Activated T-helper 1 cell treated with anti-CD3 and anti-CD28 coated beads, Interleukin-2, amount 50 U/mL, for 16 hours (primary cell): ENCODE results near the gene SFI1.
A peak's percentile ranks its signal among the peaks of the same experiment; 100 is the strongest.
"Not testable (repeated sequence)": the region's sequence is repeated elsewhere in the genome, so short reads cannot be mapped to it uniquely, and the experiment has no call there.

Source experiments
- DNase-seq, 2 donors: peaks; one replicate each; pipeline ENCODE4 v3.0.0-alpha.2; 2020; ENCODE audit warnings: low read depth in 1 of 2, low spot score in 1 of 2

The SFI1 gene

GRCh38 chr22:31496007-31496734, at the start of gene SFI1:
SFI1 (plus strand) TSS chr22:31496536; CDS start chr22:31508285, 11,749 bp downstream.
- DNase-seq: peak; percentile 93 to 94

- no peak for DNase-seq
Measured at GRCh38 chr22:31446767-31447166, 49.6 kb upstream of the SFI1 start.

GRCh38 chr22:31447337-31447736, 49.0 kb upstream of the SFI1 start:
- no peak for DNase-seq

- DNase-seq: no peak
Measured at GRCh38 chr22:31448382-31448781, 48.0 kb upstream of the SFI1 start.

- no peak for DNase-seq
Measured at GRCh38 chr22:31449506-31449905, 46.8 kb upstream of the SFI1 start.

GRCh38 chr22:31451709-31452571, 44.4 kb upstream of the SFI1 start:
- DNase-seq: no peak

- DNase-seq: no peak
Measured at GRCh38 chr22:31461699-31462098, 34.6 kb upstream of the SFI1 start.

- no peak for DNase-seq
Measured at GRCh38 chr22:31465307-31465706, 31.0 kb upstream of the SFI1 start.

GRCh38 chr22:31474743-31475142, 21.6 kb upstream of the SFI1 start:
- DNase-seq: no peak

GRCh38 chr22:31475800-31476199, 20.5 kb upstream of the SFI1 start:
- DNase-seq: no peak

GRCh38 chr22:31477329-31477728, 19.0 kb upstream of the SFI1 start:
- no peak for DNase-seq

- DNase-seq: no peak
Measured at GRCh38 chr22:31481129-31481528, 15.2 kb upstream of the SFI1 start.

GRCh38 chr22:31482470-31482869, 13.9 kb upstream of the SFI1 start:
- DNase-seq: not testable (repeated sequence)

GRCh38 chr22:31486369-31486768, 10.0 kb upstream of the SFI1 start:
- not testable (repeated sequence) for DNase-seq

GRCh38 chr22:31486951-31487350, 9.4 kb upstream of the SFI1 start:
- DNase-seq: no peak

GRCh38 chr22:31488346-31488883, 7.9 kb upstream of the SFI1 start:
- no peak for DNase-seq

GRCh38 chr22:31488988-31489617, 7.2 kb upstream of the SFI1 start:
- peak in 1 of 2 donors; percentile 13 for DNase-seq

- peak; percentile 70 to 79 for DNase-seq
Measured at GRCh38 chr22:31489632-31490495, 6.5 kb upstream of the SFI1 start, which contains the start of gene EIF4ENIF1. EIF4ENIF1 (minus strand) TSS chr22:31489842; CDS start chr22:31488718, 1,124 bp downstream.

GRCh38 chr22:31490496-31490925, 5.8 kb upstream of the SFI1 start:
- DNase-seq: peak; percentile 7 to 33

GRCh38 chr22:31491218-31491962, 4.9 kb upstream of the SFI1 start:
- no peak for DNase-seq
